Measurements from ENCODE around the gene ITGA2. TPM values are rescaled to one million over a fixed set of nuclear protein-coding genes. Genes with fewer than 3 reads are reported as not detected.

ITGA2 gene
- polyA plus RNA-seq, 1 donor from 2014 or later = 0.20 TPM

DNA sequence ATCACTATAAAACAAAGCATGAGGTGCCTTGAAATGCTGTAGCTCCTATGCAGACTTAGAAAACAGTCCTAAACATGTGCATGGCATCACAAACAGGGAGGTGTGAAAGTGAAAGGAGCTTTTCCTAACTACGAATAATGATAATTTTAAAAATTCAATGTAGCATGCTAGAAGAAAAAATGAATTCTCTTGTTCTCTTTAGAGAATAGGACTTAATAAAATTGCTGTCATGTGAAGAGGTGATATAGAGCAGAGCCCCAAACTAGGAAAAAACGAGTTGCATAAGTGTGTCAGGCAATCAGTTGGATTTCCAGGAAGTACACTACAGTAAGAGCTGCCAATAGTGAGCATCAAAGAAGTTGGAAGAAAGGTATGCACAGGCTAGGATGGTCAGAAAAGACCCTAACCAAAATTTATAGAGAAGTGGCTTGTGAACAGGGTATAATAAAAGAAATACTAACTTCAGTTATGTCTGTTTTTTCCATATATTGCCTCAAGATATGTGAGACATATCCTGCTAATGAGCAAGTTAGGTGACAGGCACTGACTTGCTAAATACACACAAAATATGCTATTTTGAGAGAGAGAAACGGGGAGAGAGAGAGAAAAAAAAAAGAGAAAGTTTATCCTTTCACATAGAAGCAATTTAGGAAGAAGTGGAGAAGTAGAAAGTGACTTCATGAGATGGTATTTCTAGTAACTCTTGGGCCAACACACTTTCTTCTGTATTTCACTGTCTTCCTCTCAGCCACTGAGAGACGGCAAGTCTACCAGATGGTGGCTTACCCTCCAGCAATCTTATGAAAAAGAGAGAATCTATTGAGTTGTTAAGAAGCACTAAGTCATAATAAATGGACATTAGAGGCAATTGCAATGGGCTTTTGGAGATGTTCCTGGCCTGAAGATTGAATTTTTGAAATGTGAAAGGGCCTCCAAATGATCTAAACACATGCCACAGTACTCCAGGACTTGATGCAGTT is 18.0 kb downstream of the ITGA2 start:
- Histone ChIP-seq H3K9me3 (ENCODE audit: low read length) (no peaks in the 10 kb centered on the region), H4K20me1 (ENCODE audit: insufficient read depth) (no peaks in the 10 kb centered on the region), H2AFZ (ENCODE audit: low read depth, low read length) (no peak overlapping the region), H3K9ac (ENCODE audit: low read length) (no peak overlapping the region), H3K4me3 (ENCODE audit: low read length) (no peak overlapping the region), H3K79me2 (replicated peaks; ENCODE audit: insufficient read depth, low read length) (no peaks in the 10 kb centered on the region), H3K27ac (ENCODE audit: low read length) (no peak overlapping the region), H3K4me2 (ENCODE audit: low read length) (no peak overlapping the region), H3F3A (ENCODE audit: insufficient read depth, low read length, poor library complexity, severe bottlenecking) (no peaks in the 10 kb centered on the region), H3K36me3 (ENCODE audit: insufficient read depth, low read length) (no peaks in the 10 kb centered on the region), H3K27me3 (ENCODE audit: insufficient read depth, low read depth, low read length) (no peaks in the 10 kb centered on the region), H3K9me2 (ENCODE audit: insufficient read depth, low read length) (no peaks in the 10 kb centered on the region)
- TF ChIP-seq MXI1 (conservative IDR thresholded peaks at IDR 0.05; ENCODE audit: poor library complexity, severe bottlenecking) = no peak
- TF ChIP-seq, protein P1, sequence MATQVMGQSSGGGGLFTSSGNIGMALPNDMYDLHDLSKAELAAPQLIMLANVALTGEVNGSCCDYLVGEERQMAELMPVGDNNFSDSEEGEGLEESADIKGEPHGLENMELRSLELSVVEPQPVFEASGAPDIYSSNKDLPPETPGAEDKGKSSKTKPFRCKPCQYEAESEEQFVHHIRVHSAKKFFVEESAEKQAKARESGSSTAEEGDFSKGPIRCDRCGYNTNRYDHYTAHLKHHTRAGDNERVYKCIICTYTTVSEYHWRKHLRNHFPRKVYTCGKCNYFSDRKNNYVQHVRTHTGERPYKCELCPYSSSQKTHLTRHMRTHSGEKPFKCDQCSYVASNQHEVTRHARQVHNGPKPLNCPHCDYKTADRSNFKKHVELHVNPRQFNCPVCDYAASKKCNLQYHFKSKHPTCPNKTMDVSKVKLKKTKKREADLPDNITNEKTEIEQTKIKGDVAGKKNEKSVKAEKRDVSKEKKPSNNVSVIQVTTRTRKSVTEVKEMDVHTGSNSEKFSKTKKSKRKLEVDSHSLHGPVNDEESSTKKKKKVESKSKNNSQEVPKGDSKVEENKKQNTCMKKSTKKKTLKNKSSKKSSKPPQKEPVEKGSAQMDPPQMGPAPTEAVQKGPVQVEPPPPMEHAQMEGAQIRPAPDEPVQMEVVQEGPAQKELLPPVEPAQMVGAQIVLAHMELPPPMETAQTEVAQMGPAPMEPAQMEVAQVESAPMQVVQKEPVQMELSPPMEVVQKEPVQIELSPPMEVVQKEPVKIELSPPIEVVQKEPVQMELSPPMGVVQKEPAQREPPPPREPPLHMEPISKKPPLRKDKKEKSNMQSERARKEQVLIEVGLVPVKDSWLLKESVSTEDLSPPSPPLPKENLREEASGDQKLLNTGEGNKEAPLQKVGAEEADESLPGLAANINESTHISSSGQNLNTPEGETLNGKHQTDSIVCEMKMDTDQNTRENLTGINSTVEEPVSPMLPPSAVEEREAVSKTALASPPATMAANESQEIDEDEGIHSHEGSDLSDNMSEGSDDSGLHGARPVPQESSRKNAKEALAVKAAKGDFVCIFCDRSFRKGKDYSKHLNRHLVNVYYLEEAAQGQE (IDR thresholded peaks at IDR 0.05; ENCODE audit: borderline replicate concordance) = no peak
- no peak for TF ChIP-seq EZH2 (IDR thresholded peaks at IDR 0.05; ENCODE audit: borderline replicate concordance, insufficient read depth, low read length, poor library complexity, severe bottlenecking)
- TF ChIP-seq RAD21 (conservative IDR thresholded peaks at IDR 0.05) = no peak
- no peak for TF ChIP-seq POLR2AphosphoS5 (IDR thresholded peaks at IDR 0.05)
- no peak for TF ChIP-seq EP300 (conservative IDR thresholded peaks at IDR 0.05; ENCODE audit: poor library complexity, severe bottlenecking)
- no peak for TF ChIP-seq SMC3 (conservative IDR thresholded peaks at IDR 0.05; ENCODE audit: poor library complexity)
- TF ChIP-seq, protein P2, sequence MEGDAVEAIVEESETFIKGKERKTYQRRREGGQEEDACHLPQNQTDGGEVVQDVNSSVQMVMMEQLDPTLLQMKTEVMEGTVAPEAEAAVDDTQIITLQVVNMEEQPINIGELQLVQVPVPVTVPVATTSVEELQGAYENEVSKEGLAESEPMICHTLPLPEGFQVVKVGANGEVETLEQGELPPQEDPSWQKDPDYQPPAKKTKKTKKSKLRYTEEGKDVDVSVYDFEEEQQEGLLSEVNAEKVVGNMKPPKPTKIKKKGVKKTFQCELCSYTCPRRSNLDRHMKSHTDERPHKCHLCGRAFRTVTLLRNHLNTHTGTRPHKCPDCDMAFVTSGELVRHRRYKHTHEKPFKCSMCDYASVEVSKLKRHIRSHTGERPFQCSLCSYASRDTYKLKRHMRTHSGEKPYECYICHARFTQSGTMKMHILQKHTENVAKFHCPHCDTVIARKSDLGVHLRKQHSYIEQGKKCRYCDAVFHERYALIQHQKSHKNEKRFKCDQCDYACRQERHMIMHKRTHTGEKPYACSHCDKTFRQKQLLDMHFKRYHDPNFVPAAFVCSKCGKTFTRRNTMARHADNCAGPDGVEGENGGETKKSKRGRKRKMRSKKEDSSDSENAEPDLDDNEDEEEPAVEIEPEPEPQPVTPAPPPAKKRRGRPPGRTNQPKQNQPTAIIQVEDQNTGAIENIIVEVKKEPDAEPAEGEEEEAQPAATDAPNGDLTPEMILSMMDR (IDR thresholded peaks at IDR 0.05; ENCODE audit: poor library complexity, severe bottlenecking) = no peak
- no peak for TF ChIP-seq TAF1 (IDR thresholded peaks at IDR 0.05; ENCODE audit: low read depth)

DNA sequence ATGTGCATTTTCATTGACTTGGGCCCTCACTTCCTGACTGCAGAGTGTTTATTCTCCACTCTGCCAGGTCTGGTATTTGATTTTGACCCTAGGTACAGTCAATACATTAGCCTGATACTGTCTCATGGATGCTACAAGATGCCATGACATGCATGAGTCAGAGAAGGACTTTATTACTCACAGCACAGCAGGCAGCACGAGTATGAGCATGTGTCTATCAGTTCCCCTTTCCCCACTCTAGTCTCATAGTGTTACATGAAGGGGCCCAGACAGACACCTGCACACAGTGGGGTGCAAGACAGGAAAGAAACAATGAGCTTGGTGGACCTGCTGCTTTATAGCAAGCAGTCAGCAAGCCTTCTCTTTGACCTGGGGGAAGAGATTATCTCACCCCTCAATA is 19.6 kb downstream of the ITGA2 start:
- H3K79me2 ChIP-seq (replicated peaks; ENCODE audit: insufficient read depth, low read length) = no peaks in the 10 kb centered on the region
- H3K4me2 ChIP-seq (ENCODE audit: low read length) = no peak overlapping the region
- H3K9me2 ChIP-seq (ENCODE audit: insufficient read depth, low read length) = no peaks in the 10 kb centered on the region
- H3K9me3 ChIP-seq (ENCODE audit: low read length) = no peaks in the 10 kb centered on the region
- no peaks in the 10 kb centered on the region for H3F3A ChIP-seq (ENCODE audit: insufficient read depth, low read length, poor library complexity, severe bottlenecking)
- no peaks in the 10 kb centered on the region for H3K36me3 ChIP-seq (ENCODE audit: insufficient read depth, low read length)
- no peak overlapping the region for H3K9ac ChIP-seq (ENCODE audit: low read length)
- no peak overlapping the region for H2AFZ ChIP-seq (ENCODE audit: low read depth, low read length)
- H3K27ac ChIP-seq (ENCODE audit: low read length) = no peak overlapping the region
- no peak overlapping the region for H3K4me3 ChIP-seq (ENCODE audit: low read length)
- H3K27me3 ChIP-seq (ENCODE audit: insufficient read depth, low read depth, low read length) = no peaks in the 10 kb centered on the region
- TF ChIP-seq, protein P2 (IDR thresholded peaks at IDR 0.05; ENCODE audit: poor library complexity, severe bottlenecking) = no peak
- TF ChIP-seq EZH2 (IDR thresholded peaks at IDR 0.05; ENCODE audit: borderline replicate concordance, insufficient read depth, low read length, poor library complexity, severe bottlenecking) (no peak), TAF1 (IDR thresholded peaks at IDR 0.05; ENCODE audit: low read depth) (no peak), SMC3 (conservative IDR thresholded peaks at IDR 0.05; ENCODE audit: poor library complexity) (no peak), RAD21 (conservative IDR thresholded peaks at IDR 0.05) (no peak), POLR2AphosphoS5 (IDR thresholded peaks at IDR 0.05) (no peak), MXI1 (conservative IDR thresholded peaks at IDR 0.05; ENCODE audit: poor library complexity, severe bottlenecking) (no peak)
- TF ChIP-seq, protein P1 (IDR thresholded peaks at IDR 0.05; ENCODE audit: borderline replicate concordance) = no peak
- H4K20me1 ChIP-seq (ENCODE audit: insufficient read depth) = no peaks in the 10 kb centered on the region
